Ishikawa (cell line): ENCODE results near the gene RAB5A.

Source experiments
- EP300 ChIP-seq: IDR thresholded peaks from 2 replicates; pipeline ENCODE4 v1.6.1; 2012; ENCODE audit warnings: borderline replicate concordance
- NFIC ChIP-seq: IDR thresholded peaks from 2 replicates; pipeline ENCODE4 v1.6.1; 2012
- TEAD4 ChIP-seq: IDR thresholded peaks from 2 replicates; pipeline ENCODE4 v1.6.1; 2012
- YY1 ChIP-seq: IDR thresholded peaks from 2 replicates; pipeline ENCODE4 v1.6.1; 2012; ENCODE audit warnings: low read depth
- TF ChIP-seq, protein P1 (sequence below): IDR thresholded peaks from 2 replicates; pipeline ENCODE4 v1.6.1; 2012; ENCODE audit warnings: low read depth, mild to moderate bottlenecking
- TF ChIP-seq, protein P2 (sequence below): IDR thresholded peaks from 2 replicates; pipeline ENCODE4 v1.6.1; 2012
- TF ChIP-seq, protein P3 (sequence below): IDR thresholded peaks from 2 replicates; pipeline ENCODE4 v1.6.1; 2012

DNA sequence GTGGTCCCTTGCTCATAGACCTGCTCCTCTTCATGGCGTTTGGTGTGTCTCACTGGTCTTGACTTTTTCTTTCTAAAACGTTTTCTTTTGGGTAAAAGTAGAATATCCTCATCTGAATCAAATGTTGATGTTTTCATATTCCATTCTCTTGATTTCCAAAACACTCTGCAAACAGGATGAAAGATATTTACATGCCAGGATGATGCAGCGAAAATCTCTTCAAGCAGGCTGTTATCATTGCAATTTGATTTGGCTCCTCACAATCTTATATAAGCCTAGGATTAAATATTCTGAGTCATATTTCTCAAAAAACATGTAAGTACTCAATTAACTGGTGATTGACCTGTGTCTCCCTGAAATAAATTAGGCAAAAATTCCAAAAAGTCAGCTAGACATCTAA, 55.0 kb downstream of the RAB5A start:
- TF ChIP-seq NFIC (no peak), YY1 (no peak), EP300 (no peak), TEAD4 (no peak)
- TF ChIP-seq, protein P1, sequence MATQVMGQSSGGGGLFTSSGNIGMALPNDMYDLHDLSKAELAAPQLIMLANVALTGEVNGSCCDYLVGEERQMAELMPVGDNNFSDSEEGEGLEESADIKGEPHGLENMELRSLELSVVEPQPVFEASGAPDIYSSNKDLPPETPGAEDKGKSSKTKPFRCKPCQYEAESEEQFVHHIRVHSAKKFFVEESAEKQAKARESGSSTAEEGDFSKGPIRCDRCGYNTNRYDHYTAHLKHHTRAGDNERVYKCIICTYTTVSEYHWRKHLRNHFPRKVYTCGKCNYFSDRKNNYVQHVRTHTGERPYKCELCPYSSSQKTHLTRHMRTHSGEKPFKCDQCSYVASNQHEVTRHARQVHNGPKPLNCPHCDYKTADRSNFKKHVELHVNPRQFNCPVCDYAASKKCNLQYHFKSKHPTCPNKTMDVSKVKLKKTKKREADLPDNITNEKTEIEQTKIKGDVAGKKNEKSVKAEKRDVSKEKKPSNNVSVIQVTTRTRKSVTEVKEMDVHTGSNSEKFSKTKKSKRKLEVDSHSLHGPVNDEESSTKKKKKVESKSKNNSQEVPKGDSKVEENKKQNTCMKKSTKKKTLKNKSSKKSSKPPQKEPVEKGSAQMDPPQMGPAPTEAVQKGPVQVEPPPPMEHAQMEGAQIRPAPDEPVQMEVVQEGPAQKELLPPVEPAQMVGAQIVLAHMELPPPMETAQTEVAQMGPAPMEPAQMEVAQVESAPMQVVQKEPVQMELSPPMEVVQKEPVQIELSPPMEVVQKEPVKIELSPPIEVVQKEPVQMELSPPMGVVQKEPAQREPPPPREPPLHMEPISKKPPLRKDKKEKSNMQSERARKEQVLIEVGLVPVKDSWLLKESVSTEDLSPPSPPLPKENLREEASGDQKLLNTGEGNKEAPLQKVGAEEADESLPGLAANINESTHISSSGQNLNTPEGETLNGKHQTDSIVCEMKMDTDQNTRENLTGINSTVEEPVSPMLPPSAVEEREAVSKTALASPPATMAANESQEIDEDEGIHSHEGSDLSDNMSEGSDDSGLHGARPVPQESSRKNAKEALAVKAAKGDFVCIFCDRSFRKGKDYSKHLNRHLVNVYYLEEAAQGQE: no peak
- TF ChIP-seq, protein P2, sequence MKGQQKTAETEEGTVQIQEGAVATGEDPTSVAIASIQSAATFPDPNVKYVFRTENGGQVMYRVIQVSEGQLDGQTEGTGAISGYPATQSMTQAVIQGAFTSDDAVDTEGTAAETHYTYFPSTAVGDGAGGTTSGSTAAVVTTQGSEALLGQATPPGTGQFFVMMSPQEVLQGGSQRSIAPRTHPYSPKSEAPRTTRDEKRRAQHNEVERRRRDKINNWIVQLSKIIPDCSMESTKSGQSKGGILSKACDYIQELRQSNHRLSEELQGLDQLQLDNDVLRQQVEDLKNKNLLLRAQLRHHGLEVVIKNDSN: no peak
- TF ChIP-seq, protein P3, sequence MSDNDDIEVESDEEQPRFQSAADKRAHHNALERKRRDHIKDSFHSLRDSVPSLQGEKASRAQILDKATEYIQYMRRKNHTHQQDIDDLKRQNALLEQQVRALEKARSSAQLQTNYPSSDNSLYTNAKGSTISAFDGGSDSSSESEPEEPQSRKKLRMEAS: no peak
